ENCODE results near the gene SUN1.

DNA sequence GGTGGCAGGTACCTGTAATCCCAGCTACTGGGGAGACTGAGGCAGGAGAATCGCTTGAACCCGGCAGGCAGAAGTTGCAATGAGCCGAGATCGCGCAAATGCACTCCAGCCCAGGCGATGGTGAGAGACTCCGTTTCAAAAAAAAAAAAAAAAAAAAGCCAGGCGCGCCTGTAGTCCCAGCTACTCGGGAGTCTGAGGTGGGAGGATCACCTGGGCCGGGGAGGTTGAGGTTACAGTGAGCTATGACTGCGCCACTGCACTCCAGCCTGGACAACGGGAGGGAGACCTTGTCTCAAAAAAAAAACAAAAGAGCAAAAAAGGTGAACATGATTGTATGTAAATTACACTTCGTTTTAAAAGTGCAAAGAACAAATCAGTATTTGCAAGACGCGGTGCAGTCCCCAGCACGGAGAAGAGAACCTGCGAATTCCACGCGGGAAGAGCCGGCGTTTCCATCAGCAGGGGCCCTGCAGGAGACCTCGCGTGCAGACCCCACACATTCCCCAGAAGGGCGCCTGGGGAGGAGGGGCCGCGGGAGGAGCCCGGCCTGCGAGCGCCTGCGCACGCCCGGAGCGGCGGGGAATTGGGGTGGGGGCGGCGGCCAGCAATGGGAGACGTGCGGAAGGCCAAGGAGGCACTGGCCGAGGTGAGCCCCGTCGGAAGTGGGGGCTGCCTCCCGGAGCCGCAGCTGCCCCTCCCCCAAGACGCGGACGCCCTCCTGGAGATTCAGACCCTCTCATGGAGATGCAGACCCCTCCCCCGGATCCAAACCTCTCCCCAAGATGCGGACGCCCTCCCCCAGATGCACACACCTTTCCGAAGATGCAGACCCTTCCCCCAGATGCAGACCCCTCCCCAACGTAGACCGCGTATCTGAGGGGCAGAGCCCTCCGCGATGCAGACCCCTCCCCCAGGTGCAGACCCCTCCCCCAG is 16.7 kb upstream of the SUN1 start:
- TF ChIP-seq, protein P1, sequence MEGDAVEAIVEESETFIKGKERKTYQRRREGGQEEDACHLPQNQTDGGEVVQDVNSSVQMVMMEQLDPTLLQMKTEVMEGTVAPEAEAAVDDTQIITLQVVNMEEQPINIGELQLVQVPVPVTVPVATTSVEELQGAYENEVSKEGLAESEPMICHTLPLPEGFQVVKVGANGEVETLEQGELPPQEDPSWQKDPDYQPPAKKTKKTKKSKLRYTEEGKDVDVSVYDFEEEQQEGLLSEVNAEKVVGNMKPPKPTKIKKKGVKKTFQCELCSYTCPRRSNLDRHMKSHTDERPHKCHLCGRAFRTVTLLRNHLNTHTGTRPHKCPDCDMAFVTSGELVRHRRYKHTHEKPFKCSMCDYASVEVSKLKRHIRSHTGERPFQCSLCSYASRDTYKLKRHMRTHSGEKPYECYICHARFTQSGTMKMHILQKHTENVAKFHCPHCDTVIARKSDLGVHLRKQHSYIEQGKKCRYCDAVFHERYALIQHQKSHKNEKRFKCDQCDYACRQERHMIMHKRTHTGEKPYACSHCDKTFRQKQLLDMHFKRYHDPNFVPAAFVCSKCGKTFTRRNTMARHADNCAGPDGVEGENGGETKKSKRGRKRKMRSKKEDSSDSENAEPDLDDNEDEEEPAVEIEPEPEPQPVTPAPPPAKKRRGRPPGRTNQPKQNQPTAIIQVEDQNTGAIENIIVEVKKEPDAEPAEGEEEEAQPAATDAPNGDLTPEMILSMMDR (IDR thresholded peaks at IDR 0.05), result no peak
- TF ChIP-seq POLR2A (IDR thresholded peaks at IDR 0.05), result no peak
